GM03348 (cell line): ENCODE data around the gene MISP3.
A peak's percentile ranks its signal among the peaks of the same experiment; 100 is the strongest.
"Not testable (repeated sequence)": the region's sequence is repeated elsewhere in the genome, so short reads cannot be mapped to it uniquely, and the experiment has no call there.

Experiments used
- DNase-seq: peaks from one replicate; pipeline ENCODE4 v3.0.0; 2012; ENCODE audit warnings: low spot score

MISP3 gene

GRCh38 chr19:14072535-14073260 lies at the start of gene MISP3:
Gene MISP3, plus strand, starts transcription at chr19:14072786. Its CDS starts 524 bp downstream, at chr19:14073310.
- DNase-seq: no peak

DNA sequence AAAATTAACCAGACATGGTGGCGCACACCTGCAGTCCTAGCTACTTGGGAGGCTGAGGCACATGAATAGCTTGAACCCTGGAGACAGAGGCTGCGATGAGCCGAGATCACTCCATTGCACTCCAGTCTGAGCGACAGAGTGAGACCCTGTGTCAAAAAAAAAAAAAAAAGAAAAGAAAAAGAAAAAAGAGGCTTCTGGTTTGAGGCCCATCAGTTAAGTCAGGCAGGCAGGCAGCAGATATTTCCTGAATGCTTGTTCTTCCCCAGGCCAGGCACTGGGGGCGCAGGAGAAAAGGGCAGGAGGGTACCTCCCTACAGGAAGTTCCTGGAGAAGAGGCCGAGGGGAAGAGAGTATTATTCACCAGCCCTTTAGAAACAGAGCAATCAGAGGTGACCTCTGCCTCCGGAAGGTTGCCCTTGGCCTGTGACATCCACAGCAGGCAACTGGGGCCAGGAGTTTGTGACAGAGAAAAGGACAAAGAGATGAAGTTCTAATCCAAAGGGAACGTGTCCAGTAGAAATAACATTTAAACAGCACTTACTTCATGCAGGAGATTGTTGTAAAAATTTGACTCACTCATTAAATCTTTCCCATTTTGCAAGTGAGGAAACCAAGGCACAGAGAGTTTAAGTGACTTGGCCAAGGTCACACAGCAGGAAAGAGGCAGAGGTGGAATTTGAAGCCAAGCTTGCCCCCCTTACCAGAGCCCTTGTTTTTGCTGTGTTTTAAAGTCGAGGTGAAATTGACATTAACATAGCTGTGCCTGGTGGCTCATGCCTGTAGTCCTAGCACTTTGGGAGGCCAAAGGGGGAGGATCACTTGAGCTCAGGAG lies 49.0 kb upstream of the MISP3 start:
- DNase-seq: peak; percentile 50

DNA sequence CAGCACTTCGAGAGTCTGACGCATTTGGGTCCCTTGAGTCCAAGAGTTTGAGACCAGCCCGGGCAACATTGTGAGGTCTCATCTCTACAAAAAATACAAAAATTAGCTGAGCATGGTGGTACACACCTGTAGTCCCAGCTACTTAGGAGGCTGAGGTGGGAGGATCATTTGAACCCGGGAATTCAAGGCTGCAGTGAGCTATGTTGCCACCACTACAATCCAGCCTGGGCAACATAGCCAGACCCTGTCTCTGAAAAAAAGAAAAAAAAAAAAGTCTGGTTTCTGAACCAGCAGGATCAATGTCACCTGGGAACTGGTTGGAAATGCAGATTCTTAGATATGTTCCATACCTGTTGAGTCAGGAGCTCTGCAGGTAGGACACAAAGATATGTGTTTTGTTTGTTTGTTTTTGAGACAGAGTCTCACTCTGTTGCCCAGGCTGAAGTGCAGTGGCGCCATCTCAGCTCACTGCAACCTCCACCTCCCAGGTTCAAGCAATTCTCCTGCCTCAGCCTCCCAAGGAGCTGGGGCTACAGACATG lies 45.9 kb upstream of the MISP3 start:
- DNase-seq: not testable (repeated sequence)

DNA sequence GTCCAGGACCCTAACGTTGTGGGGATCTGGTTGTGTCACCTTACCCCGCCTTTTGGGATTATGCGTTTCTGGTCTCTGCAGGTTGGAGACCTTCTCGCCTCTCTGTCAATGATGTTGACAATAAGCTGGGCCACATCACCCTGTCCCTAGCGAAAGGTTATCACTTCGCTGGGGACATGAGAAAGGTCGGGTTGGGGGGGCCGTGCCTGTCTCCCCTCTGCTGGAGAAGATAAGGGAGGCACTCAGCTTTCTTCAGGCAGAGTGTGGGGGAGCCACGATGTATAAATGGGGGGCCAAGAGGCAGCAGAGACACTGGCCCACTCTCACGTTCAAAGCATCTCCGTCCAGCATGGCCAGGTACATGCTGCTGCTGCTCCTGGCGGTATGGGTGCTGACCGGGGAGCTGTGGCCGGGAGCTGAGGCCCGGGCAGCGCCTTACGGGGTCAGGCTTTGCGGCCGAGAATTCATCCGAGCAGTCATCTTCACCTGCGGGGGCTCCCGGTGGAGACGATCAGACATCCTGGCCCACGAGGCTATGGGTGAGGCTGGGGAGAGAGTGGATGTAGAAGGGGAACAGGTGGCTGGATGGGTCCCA lies 44.6 kb upstream of the MISP3 start, which contains the start of gene RLN3:
Gene RLN3 (plus strand): TSS at position 293 of the 595 bp plus-strand sequence. CDS start 57 bp downstream, at position 350.
- DNase-seq: no peak

DNA sequence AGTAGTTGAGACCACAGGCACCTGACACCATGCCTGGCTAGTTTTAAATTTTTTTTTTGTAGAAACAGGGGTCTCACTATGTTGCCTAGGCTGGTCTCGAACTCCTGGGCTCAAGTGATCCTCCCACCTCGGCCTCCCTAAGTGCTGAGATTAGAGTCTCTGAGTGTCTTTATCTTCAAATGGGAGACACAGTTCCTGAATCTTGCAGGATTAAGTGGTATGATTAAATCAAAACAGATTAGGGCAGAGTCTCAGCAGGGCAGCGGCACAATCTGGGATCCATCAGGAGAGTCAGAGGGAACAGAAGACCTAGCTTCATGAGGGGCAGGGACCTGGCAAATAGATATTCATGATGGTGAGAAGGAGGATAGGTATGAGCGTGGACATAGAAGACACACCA lies 43.7 kb upstream of the MISP3 start:
- DNase-seq: no peak

- DNase-seq: no peak
These were observed 41.4 kb upstream of the MISP3 start for GRCh38 chr19:14030997-14031718.

GRCh38 chr19:14031719-14032480 lies 40.7 kb upstream of the MISP3 start, which contains the start of gene IL27RA:
Gene IL27RA, plus strand, starts transcription at chr19:14031762. Its CDS starts 111 bp downstream, at chr19:14031873.
- peak; percentile 58 for DNase-seq

DNA sequence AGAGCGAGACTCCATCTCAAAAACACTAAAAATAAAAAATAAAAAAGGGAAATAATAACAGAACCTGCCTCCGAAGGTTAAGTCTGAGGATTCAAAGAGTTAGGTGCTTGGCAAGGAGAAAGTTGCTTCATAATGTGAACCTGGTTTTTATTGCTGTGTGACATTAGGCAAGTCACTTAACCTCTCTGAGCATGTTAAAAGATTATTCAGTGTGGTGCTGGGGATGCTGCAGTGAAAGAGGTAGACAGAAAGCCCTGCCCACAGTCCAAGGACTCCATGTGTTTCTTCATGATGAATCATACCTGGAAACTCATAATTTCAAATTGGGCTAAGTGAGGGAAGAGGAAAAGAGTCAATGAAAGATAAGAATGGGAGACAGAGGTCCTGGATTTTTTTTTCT lies 38.6 kb upstream of the MISP3 start:
- no peak for DNase-seq

DNA sequence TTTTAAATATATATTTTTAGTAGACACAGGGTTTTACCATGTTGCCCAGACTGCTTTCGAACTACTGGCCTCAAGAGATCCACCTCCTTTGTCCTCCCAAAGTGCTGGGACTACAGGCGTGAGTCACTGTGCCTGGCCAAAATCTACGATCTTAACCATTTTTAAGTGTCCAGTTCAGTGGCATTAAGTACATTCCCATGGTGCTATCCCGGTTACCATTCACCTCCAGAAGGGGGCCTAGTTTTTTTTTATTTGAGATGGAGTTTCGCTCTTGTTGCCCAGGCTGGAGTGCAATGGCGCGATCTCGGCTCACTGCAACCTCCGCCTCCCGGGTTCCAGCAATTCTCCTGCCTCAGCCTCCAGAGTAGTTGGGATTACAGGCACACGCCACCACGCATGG lies 37.4 kb upstream of the MISP3 start:
- not testable (repeated sequence) for DNase-seq

- no peak for DNase-seq
These were observed 36.9 kb upstream of the MISP3 start for GRCh38 chr19:14035706-14036105.

DNA sequence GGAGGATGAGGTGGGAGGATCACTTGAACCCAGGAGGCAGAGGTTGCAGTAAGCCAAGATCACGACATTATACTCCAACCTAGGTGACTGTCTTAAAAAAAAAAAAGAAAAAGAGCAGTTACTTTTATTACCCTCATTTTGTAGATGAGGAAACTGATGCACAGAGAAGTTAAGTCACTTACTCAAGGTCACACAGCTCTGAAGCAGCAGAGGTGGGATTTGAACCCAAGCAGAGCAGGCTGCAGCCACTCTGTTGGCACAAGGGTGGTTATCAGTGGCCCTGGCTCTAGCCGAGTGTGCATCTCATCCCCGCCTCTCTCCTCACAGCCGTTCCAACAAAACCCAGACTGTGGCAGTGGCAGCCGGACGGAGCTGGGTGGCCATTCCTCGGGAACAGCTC lies 33.4 kb upstream of the MISP3 start:
- DNase-seq: no peak

DNA sequence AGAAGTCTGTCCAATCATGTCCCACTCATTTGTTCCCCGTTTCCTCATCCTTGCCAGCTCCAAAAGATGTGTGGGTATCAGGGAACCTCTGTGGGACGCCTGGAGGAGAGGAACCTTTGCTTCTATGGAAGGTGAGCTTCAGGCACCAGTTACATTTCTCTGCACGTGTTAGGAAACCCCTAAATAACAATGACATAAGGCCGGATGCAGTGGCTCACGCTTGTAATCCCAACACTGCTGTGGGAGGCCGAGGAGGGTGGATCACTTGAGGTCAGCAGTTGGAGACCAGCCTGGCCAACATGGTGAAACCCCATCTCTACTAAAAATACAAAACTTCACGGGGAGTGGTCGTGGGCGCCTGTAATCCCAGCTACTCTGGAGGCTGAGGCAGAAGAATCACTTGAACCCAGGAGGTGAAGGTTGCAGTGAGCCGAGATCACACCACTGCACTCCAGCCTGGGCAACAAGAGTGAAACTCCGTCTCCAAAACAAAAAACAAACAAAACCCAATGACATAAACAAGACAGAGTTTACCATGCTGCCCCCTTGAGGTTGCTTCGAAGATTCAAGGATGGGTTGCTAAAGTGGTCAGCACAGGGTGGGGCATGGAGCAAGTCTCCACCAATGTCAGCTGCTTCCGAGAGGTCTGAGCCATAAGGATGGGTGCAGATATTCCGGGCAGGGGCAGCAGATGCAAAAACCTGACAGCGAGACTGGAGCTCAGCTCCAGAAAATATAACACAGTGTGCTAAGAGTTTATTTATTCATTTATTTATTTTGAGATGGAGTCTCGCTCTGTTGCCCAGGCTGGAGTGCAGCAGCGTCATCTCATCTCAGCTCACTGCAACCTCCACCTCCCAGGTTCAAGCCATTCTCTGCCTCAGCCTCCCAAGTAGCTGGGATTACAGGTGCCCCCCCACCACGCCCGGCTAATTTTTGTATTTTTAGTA lies 29.7 kb upstream of the MISP3 start:
- peak; percentile 70 for DNase-seq

- not testable (repeated sequence) for DNase-seq
These were observed 24.7 kb upstream of the MISP3 start for GRCh38 chr19:14047866-14048265.

DNA sequence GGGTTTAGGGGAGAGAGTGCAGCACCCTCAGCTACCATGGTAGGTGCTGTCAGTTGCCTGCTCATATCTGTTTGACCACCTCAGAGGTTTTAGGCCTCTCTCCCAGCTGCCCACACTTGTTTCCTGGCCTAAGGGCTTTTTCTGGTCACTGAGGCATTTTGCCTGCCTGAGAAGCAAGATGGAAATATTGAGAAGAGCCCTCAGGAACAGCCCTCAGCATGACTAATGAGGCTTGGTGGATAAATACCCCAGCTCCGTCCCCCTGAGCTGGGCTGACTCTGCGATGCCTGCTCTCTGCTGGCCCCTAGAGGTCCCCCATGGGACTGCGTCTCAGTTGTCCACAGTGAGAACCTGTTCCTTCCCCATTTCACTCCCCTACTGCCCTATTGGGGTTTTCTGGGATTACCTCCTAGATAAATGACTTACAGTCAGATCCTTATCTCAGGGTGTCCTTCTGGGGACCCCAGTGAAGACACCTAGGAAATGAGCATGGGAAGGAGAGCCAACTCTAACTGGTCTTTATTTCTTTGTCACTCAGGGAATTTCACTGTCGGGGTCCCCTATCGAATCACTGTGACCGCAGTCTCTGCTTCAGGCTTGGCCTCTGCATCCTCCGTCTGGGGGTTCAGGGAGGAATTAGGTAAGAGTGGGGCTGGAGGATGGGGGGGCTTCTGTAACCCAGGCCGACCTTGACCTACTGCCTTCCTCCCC lies 24.0 kb upstream of the MISP3 start:
- peak; percentile 60 for DNase-seq

- DNase-seq: no peak
These were observed 22.1 kb upstream of the MISP3 start for GRCh38 chr19:14050512-14050911.

- not testable (repeated sequence) for DNase-seq
These were observed 21.6 kb upstream of the MISP3 start for GRCh38 chr19:14050961-14051360.

- DNase-seq: no peak
These were observed 20.6 kb upstream of the MISP3 start for GRCh38 chr19:14051980-14052379.

DNA sequence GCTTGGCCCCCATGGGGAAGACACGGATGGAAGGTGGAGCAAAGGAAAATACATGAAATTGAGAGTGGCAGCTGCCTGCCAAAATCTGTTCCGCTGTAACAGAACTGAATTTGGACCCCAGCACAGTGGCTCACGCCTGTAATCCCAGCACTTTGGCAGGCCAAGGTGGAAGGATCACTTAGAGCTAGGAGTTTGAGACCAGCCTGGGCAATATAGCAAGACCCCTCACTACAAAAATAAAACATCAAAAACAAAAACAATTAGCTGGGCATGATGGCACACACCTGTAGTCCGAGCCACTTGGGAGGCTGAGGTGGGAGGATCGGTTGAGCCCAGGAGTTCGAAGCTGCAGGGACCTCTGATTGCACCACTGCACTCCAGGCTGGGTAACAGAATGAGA lies 20.1 kb upstream of the MISP3 start:
- DNase-seq: no peak

DNA sequence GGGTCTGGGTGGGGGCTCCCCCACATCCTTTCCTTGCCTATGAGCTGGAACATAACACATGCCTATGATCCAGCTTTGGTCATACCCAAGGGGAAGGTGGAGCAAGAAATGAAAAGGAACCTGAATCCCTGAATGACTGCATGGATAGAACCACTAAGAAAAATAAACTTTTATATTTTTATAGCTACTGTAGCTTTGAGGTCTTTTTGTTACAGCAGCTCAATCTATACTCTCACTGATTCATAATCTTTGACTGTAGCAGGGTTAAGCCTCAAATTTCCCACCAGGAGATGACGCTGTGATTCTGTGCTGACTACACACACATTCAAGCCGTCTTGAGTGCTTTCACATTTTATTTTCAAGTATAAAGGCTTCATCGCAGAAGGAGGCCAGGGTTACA lies 19.6 kb upstream of the MISP3 start:
- DNase-seq: no peak
